Measurements from ENCODE around the gene SNAPC3.

SNAPC3 gene

GRCh38 chr9:15492485-15493150 is 69.9 kb downstream of the SNAPC3 start:
- H3K18ac ChIP-seq (ENCODE audit: low read depth in 1 of 2, low read length in 2 of 2): no peak overlapping the region
- H3K4me3 ChIP-seq (ENCODE audit: insufficient read depth in 1 of 2, low read depth in 1 of 2, low read length in 2 of 2): no peak overlapping the region
- H3K4me1 ChIP-seq (ENCODE audit: control insufficient read depth, insufficient read depth, low read depth, low read length): no peaks in the 10 kb centered on the region
- 99% methylated on average over 13 of the region's 13 CpGs for WGBS
- H3K4me2 ChIP-seq (ENCODE audit: low read length, poor library complexity, severe bottlenecking): peak overlapping the region; percentile 22
- H3K4ac ChIP-seq (ENCODE audit: low read depth in 1 of 2, low read length in 2 of 2): no peak overlapping the region
- H3K9me3 ChIP-seq (ENCODE audit: control insufficient read depth, low read length): no peaks in the 10 kb centered on the region
- H3K23ac ChIP-seq (ENCODE audit: low read length in 2 of 2): no peak overlapping the region
- peak overlapping the region in 1 of 2 experiments; percentile 81 for H3K14ac ChIP-seq (ENCODE audit: low read length in 2 of 2)
- no peak overlapping the region for H2AFZ ChIP-seq (ENCODE audit: low read depth, low read length)
- no peak for DNase-seq
- peaks cover 9 to 20% of the 10 kb centered on the region in 2 experiments for H3K36me3 ChIP-seq (ENCODE audit: control insufficient read depth in 1 of 2, insufficient read depth in 2 of 2, low read depth in 1 of 2, low read length in 2 of 2)
- no peak overlapping the region for H2BK15ac ChIP-seq (ENCODE audit: low read depth, poor library complexity, severe bottlenecking)
- H2BK120ac ChIP-seq (ENCODE audit: low read depth, low read length): no peak overlapping the region
- H3K9ac ChIP-seq (ENCODE audit: low read length): no peak overlapping the region
- no peak overlapping the region for H2BK5ac ChIP-seq (ENCODE audit: low read depth, low read length, poor library complexity, severe bottlenecking)
- no peak overlapping the region for H2BK12ac ChIP-seq (ENCODE audit: low read length in 2 of 2)
- no peak overlapping the region for H4K8ac ChIP-seq (ENCODE audit: low read length)
- peaks cover 17% of the 10 kb centered on the region for H3K79me1 ChIP-seq (replicated peaks; ENCODE audit: low read length, poor library complexity, severe bottlenecking)
- no peaks in the 10 kb centered on the region for H3K27me3 ChIP-seq (ENCODE audit: control insufficient read depth in 1 of 2, insufficient read depth in 1 of 2, low read length in 2 of 2)
- no peak overlapping the region for H3K27ac ChIP-seq (ENCODE audit: low read length, poor library complexity, severe bottlenecking)
- H4K91ac ChIP-seq (ENCODE audit: low read length): no peak overlapping the region
- no peak overlapping the region for H2AK5ac ChIP-seq (ENCODE audit: low read length, severe bottlenecking)

- Histone ChIP-seq H3K18ac (ENCODE audit: low read depth in 1 of 2, low read length in 2 of 2) (no peak overlapping the region), H3K27me3 (ENCODE audit: control insufficient read depth in 1 of 2, insufficient read depth in 1 of 2, low read length in 2 of 2) (no peaks in the 10 kb centered on the region), H3K4me1 (ENCODE audit: control insufficient read depth, insufficient read depth, low read depth, low read length) (peaks cover 1% of the 10 kb centered on the region), H3K9ac (ENCODE audit: low read length) (no peak overlapping the region), H4K8ac (ENCODE audit: low read length) (no peak overlapping the region), H2BK120ac (ENCODE audit: low read depth, low read length) (no peak overlapping the region), H2BK5ac (ENCODE audit: low read depth, low read length, poor library complexity, severe bottlenecking) (no peak overlapping the region), H2BK12ac (ENCODE audit: low read length in 2 of 2) (no peak overlapping the region), H3K14ac (ENCODE audit: low read length in 2 of 2) (no peak overlapping the region), H3K23ac (ENCODE audit: low read length in 2 of 2) (no peak overlapping the region), H2AFZ (ENCODE audit: low read depth, low read length) (no peak overlapping the region), H3K79me1 (replicated peaks; ENCODE audit: low read length, poor library complexity, severe bottlenecking) (peaks cover 16% of the 10 kb centered on the region), H3K4me2 (ENCODE audit: low read length, poor library complexity, severe bottlenecking) (no peak overlapping the region), H2AK5ac (ENCODE audit: low read length, severe bottlenecking) (no peak overlapping the region), H3K4ac (ENCODE audit: low read depth in 1 of 2, low read length in 2 of 2) (no peak overlapping the region), H3K27ac (ENCODE audit: low read length, poor library complexity, severe bottlenecking) (no peak overlapping the region), H3K4me3 (ENCODE audit: insufficient read depth in 1 of 2, low read depth in 1 of 2, low read length in 2 of 2) (no peak overlapping the region), H3K36me3 (ENCODE audit: control insufficient read depth in 1 of 2, insufficient read depth in 2 of 2, low read depth in 1 of 2, low read length in 2 of 2) (peaks cover 6 to 18% of the 10 kb centered on the region in 2 experiments), H2BK15ac (ENCODE audit: low read depth, poor library complexity, severe bottlenecking) (no peak overlapping the region), H4K91ac (ENCODE audit: low read length) (no peak overlapping the region), H3K9me3 (ENCODE audit: control insufficient read depth, low read length) (no peaks in the 10 kb centered on the region)
- 96% methylated on average over 7 of the region's 13 CpGs for WGBS
- DNase-seq: no peak
Observed at GRCh38 chr9:15498246-15498995, 75.7 kb downstream of the SNAPC3 start.

- H3K4me3 ChIP-seq (ENCODE audit: insufficient read depth in 1 of 2, low read depth in 1 of 2, low read length in 2 of 2): no peak overlapping the region
- H3K14ac ChIP-seq (ENCODE audit: low read length in 2 of 2): no peak overlapping the region
- DNase-seq: no peak
- H2AFZ ChIP-seq (ENCODE audit: low read depth, low read length): no peak overlapping the region
- no peaks in the 10 kb centered on the region for H3K27me3 ChIP-seq (ENCODE audit: control insufficient read depth in 1 of 2, insufficient read depth in 1 of 2, low read length in 2 of 2)
- no peak overlapping the region for H3K4me2 ChIP-seq (ENCODE audit: low read length, poor library complexity, severe bottlenecking)
- no peak overlapping the region for H3K27ac ChIP-seq (ENCODE audit: low read length, poor library complexity, severe bottlenecking)
- no peak overlapping the region for H3K23ac ChIP-seq (ENCODE audit: low read length in 2 of 2)
- no peak overlapping the region for H3K4ac ChIP-seq (ENCODE audit: low read depth in 1 of 2, low read length in 2 of 2)
- no peak overlapping the region for H3K9ac ChIP-seq (ENCODE audit: low read length)
- no peak overlapping the region for H3K18ac ChIP-seq (ENCODE audit: low read depth in 1 of 2, low read length in 2 of 2)
- H3K4me1 ChIP-seq (ENCODE audit: control insufficient read depth, insufficient read depth, low read depth, low read length): peaks cover 1% of the 10 kb centered on the region
- H3K36me3 ChIP-seq (ENCODE audit: control insufficient read depth in 1 of 2, insufficient read depth in 2 of 2, low read depth in 1 of 2, low read length in 2 of 2): peaks cover 9 to 22% of the 10 kb centered on the region in 2 experiments
- no peak overlapping the region for H2BK15ac ChIP-seq (ENCODE audit: low read depth, poor library complexity, severe bottlenecking)
- H4K91ac ChIP-seq (ENCODE audit: low read length): no peak overlapping the region
- no peak overlapping the region for H2BK120ac ChIP-seq (ENCODE audit: low read depth, low read length)
- 83% methylated on average over 1 of the region's 2 CpGs for WGBS
- H3K9me3 ChIP-seq (ENCODE audit: control insufficient read depth, low read length): no peaks in the 10 kb centered on the region
- no peak overlapping the region for H2BK12ac ChIP-seq (ENCODE audit: low read length in 2 of 2)
- no peak overlapping the region for H2BK5ac ChIP-seq (ENCODE audit: low read depth, low read length, poor library complexity, severe bottlenecking)
- H2AK5ac ChIP-seq (ENCODE audit: low read length, severe bottlenecking): no peak overlapping the region
- no peak overlapping the region for H4K8ac ChIP-seq (ENCODE audit: low read length)
- H3K79me1 ChIP-seq (replicated peaks; ENCODE audit: low read length, poor library complexity, severe bottlenecking): peaks cover 16% of the 10 kb centered on the region
Observed at GRCh38 chr9:15499139-15499538, 76.5 kb downstream of the SNAPC3 start.

- peaks cover 1% of the 10 kb centered on the region for H3K4me1 ChIP-seq (ENCODE audit: control insufficient read depth, insufficient read depth, low read depth, low read length)
- peaks cover 21% of the 10 kb centered on the region for H3K79me1 ChIP-seq (replicated peaks; ENCODE audit: low read length, poor library complexity, severe bottlenecking)
- H3K27ac ChIP-seq (ENCODE audit: low read length, poor library complexity, severe bottlenecking): no peak overlapping the region
- no peak overlapping the region for H4K8ac ChIP-seq (ENCODE audit: low read length)
- no peak overlapping the region for H3K18ac ChIP-seq (ENCODE audit: low read depth in 1 of 2, low read length in 2 of 2)
- no peak overlapping the region for H2BK120ac ChIP-seq (ENCODE audit: low read depth, low read length)
- no peak overlapping the region for H2AFZ ChIP-seq (ENCODE audit: low read depth, low read length)
- H3K9me3 ChIP-seq (ENCODE audit: control insufficient read depth, low read length): no peaks in the 10 kb centered on the region
- H3K4me2 ChIP-seq (ENCODE audit: low read length, poor library complexity, severe bottlenecking): no peak overlapping the region
- no peak overlapping the region for H2BK5ac ChIP-seq (ENCODE audit: low read depth, low read length, poor library complexity, severe bottlenecking)
- H2BK15ac ChIP-seq (ENCODE audit: low read depth, poor library complexity, severe bottlenecking): no peak overlapping the region
- H3K4me3 ChIP-seq (ENCODE audit: insufficient read depth in 1 of 2, low read depth in 1 of 2, low read length in 2 of 2): no peak overlapping the region
- H2BK12ac ChIP-seq (ENCODE audit: low read length in 2 of 2): no peak overlapping the region
- no peak overlapping the region for H3K4ac ChIP-seq (ENCODE audit: low read depth in 1 of 2, low read length in 2 of 2)
- H4K91ac ChIP-seq (ENCODE audit: low read length): no peak overlapping the region
- peak; percentile 8 for DNase-seq
- no peaks in the 10 kb centered on the region for H3K27me3 ChIP-seq (ENCODE audit: control insufficient read depth in 1 of 2, insufficient read depth in 1 of 2, low read length in 2 of 2)
- 77% methylated on average over 6 of the region's 6 CpGs for WGBS
- H2AK5ac ChIP-seq (ENCODE audit: low read length, severe bottlenecking): no peak overlapping the region
- H3K9ac ChIP-seq (ENCODE audit: low read length): no peak overlapping the region
- H3K23ac ChIP-seq (ENCODE audit: low read length in 2 of 2): no peak overlapping the region
- peaks cover 13 to 36% of the 10 kb centered on the region in 2 experiments for H3K36me3 ChIP-seq (ENCODE audit: control insufficient read depth in 1 of 2, insufficient read depth in 2 of 2, low read depth in 1 of 2, low read length in 2 of 2)
- H3K14ac ChIP-seq (ENCODE audit: low read length in 2 of 2): no peak overlapping the region
Observed at GRCh38 chr9:15501179-15501578, 78.5 kb downstream of the SNAPC3 start.

All from mesenchymal stem cell (in vitro differentiated cells and primary cell).